Lower leg skin (tissue), 4 donors: Measurements from ENCODE around the gene ZNF211. TPM values are rescaled to one million over a fixed set of nuclear protein-coding genes. Genes with fewer than 3 reads are reported as not detected.

Experiments
- DNase-seq, 2 donors: peaks; one replicate each; pipeline ENCODE4 v3.0.0-alpha.2; 2019; ENCODE audit warnings: low spot score in 2 of 2
- H3K4me3 ChIP-seq: fragments of 200-600 bp; sonication (generic); 2 replicates; pipeline ENCODE4 v1.5.1; 2017; ENCODE audit warnings: mild to moderate bottlenecking, low read depth; ENCODE audit not compliant: poor library complexity, severe bottlenecking
- CTCF ChIP-seq, 3 donors: fragments of 450-650 bp; IDR thresholded peaks; one replicate each; pipeline ENCODE4 v1.5.1; 2016; ENCODE audit warnings: antibody characterized with exemption in 3 of 3, mild to moderate bottlenecking in 3 of 3, moderate library complexity in 2 of 3
- POLR2A ChIP-seq, 2 donors: fragments of 450-650 bp; IDR thresholded peaks; one replicate each; pipeline ENCODE4 v1.6.1; 2016 to 2017; ENCODE audit warnings: antibody characterized with exemption in 2 of 2, mild to moderate bottlenecking in 1 of 2, moderate library complexity in 1 of 2
- WGBS, 2 donors: methylation state at CpG; one replicate each; pipeline ENCODE4 v1.1.5; 2018; 5-methylcytosine and 5-hydroxymethylcytosine counted together
- intact Hi-C: fragments of 100-400 bp; cut with DNase I; formaldehyde crosslinking; loops from one replicate; pipeline ENCODE4 v1.15.0; 2023; ENCODE audit warnings: low total_unique reads
- total RNA-seq, 4 donors: library from RNA; depleted of rRNA; stranded (reverse); fragments of >200 nt; gene quantifications; one replicate each; pipeline ENCODE4 v1.1.0, GENCODE V29; 2016

Gene ZNF211
- total RNA-seq, 4 donors from 2014 or later = 12.9 to 33.5 (median 17.7) TPM

GRCh38 chr19:57688011-57688763 lies 55.2 kb downstream of the ZNF211 start:
- WGBS, 2 donors = 98% methylated on average over 6 of the region's 6 CpGs
- no peak overlapping the region for H3K4me3 ChIP-seq
- intact Hi-C loops = no loop called here
- DNase-seq = no peak
- no peak for TF ChIP-seq POLR2A (IDR thresholded peaks at IDR 0.05)
- no peak for TF ChIP-seq CTCF (IDR thresholded peaks at IDR 0.05)

GRCh38 chr19:57689750-57690149 lies 56.8 kb downstream of the ZNF211 start:
- 86 to 94% methylated on average over 3 of the region's 3 CpGs for WGBS, 2 donors
- H3K4me3 ChIP-seq = no peak overlapping the region
- DNase-seq = no peak
- TF ChIP-seq POLR2A (IDR thresholded peaks at IDR 0.05) (no peak), CTCF (IDR thresholded peaks at IDR 0.05) (no peak)
- intact Hi-C loops = no loop called here

Other genes with a start within 250 kb of the ZNF211 start
- 10 to 100 TPM; 20.3 to 29.3 (median 23.5) TPM for gene ZNF548, start 243.3 kb upstream of the ZNF211 start, total RNA-seq
- 10 to 100 TPM in 2 of 4 donors, 1 to 10 TPM in 2; 8.9 to 30.3 (median 14.0) TPM for gene ZNF17, start 222.0 kb upstream of the ZNF211 start, total RNA-seq
- 10 to 100 TPM in 3 of 4 donors, 1 to 10 TPM in 1; 7.8 to 16.1 (median 12.9) TPM for gene ZNF749, start 197.8 kb upstream of the ZNF211 start, total RNA-seq
- 1 to 10 TPM in 1 of 4 donors, under 1 TPM in 3; 0.25 to 1.4 (median 0.86) TPM for gene VN1R1, start 176.0 kb upstream of the ZNF211 start, total RNA-seq
- 10 to 100 TPM; 11.6 to 18.3 (median 12.2) TPM for gene ZNF772, start 155.6 kb upstream of the ZNF211 start, total RNA-seq
- 10 to 100 TPM in 3 of 4 donors, 1 to 10 TPM in 1; 7.8 to 26.6 (median 13.4) TPM for gene ZNF419, start 145.4 kb upstream of the ZNF211 start, total RNA-seq
- gene ZNF773, start 133.2 kb upstream of the ZNF211 start, total RNA-seq = 10 to 100 TPM in 3 of 4 donors, 1 to 10 TPM in 1; 5.7 to 30.8 (median 17.5) TPM
- 1 to 10 TPM; 4.4 to 5.5 (median 4.9) TPM for gene ZNF549, start 105.8 kb upstream of the ZNF211 start, total RNA-seq
- gene ZNF550, start 73.3 kb upstream of the ZNF211 start, total RNA-seq = 10 to 100 TPM in 3 of 4 donors, 1 to 10 TPM in 1; 9.8 to 19.2 (median 13.5) TPM
- 10 to 100 TPM in 1 of 4 donors, 1 to 10 TPM in 3; 6.7 to 10.2 (median 8.4) TPM for gene ZNF416, start 54.3 kb upstream of the ZNF211 start, total RNA-seq
- gene ZIK1, start 49.0 kb upstream of the ZNF211 start, total RNA-seq = 10 to 100 TPM in 1 of 4 donors, 1 to 10 TPM in 3; 2.0 to 12.7 (median 4.3) TPM
- gene ZNF530, start 33.3 kb upstream of the ZNF211 start, total RNA-seq = 10 to 100 TPM in 1 of 4 donors, 1 to 10 TPM in 3; 4.8 to 16.9 (median 6.1) TPM
- gene ZNF134, start 18.9 kb upstream of the ZNF211 start, total RNA-seq = 10 to 100 TPM; 19.1 to 42.5 (median 34.6) TPM
- under 1 TPM in 2 of 4 donors, not detected in 2; 0.39 to 0.71 TPM for gene ZSCAN4, start 35.8 kb downstream of the ZNF211 start, total RNA-seq
- 10 to 100 TPM in 3 of 4 donors, 1 to 10 TPM in 1; 9.3 to 20.8 (median 19.5) TPM for gene ZNF551, start 48.8 kb downstream of the ZNF211 start, total RNA-seq
- 1 to 10 TPM in 1 of 4 donors, under 1 TPM in 3; 0.15 to 1.0 (median 0.77) TPM for gene ZNF154, start 76.0 kb downstream of the ZNF211 start, total RNA-seq
- gene ZNF671, start 94.5 kb downstream of the ZNF211 start, total RNA-seq = 1 to 10 TPM in 2 of 4 donors, under 1 TPM in 2; 0.88 to 4.3 (median 2.0) TPM
- 10 to 100 TPM in 3 of 4 donors, 1 to 10 TPM in 1; 9.5 to 23.7 (median 13.0) TPM for gene ZNF776, start 113.6 kb downstream of the ZNF211 start, total RNA-seq
- gene ZNF586, start 136.5 kb downstream of the ZNF211 start, total RNA-seq = 10 to 100 TPM in 3 of 4 donors, 1 to 10 TPM in 1; 9.1 to 21.4 (median 17.5) TPM
- 1 to 10 TPM; 5.4 to 7.0 (median 5.9) TPM for gene ZNF552, start 181.7 kb downstream of the ZNF211 start, total RNA-seq
- 10 to 100 TPM; 11.8 to 16.7 (median 13.7) TPM for gene ZNF587B, start 197.1 kb downstream of the ZNF211 start, total RNA-seq
- gene ZNF587, start 216.7 kb downstream of the ZNF211 start, total RNA-seq = 10 to 100 TPM; 10.6 to 18.0 (median 17.2) TPM